ENCODE results near the gene NABP1.
A peak's percentile ranks its signal among the peaks of the same experiment; 100 is the strongest.

NABP1 gene

GRCh38 chr2:191680639-191681038 lies 2.7 kb downstream of the NABP1 start:
- DNase-seq (ENCODE audit: low spot score): no peak

GRCh38 chr2:191682126-191682525 lies 4.2 kb downstream of the NABP1 start:
- DNase-seq (ENCODE audit: low spot score): no peak

GRCh38 chr2:191686066-191686465 lies 8.1 kb downstream of the NABP1 start:
- no peak for DNase-seq (ENCODE audit: low spot score)

- no peak for DNase-seq (ENCODE audit: low spot score)
These were observed 8.8 kb downstream of the NABP1 start for GRCh38 chr2:191686729-191687128.

- no peak for DNase-seq (ENCODE audit: low spot score)
These were observed 9.9 kb downstream of the NABP1 start for GRCh38 chr2:191687867-191688266.

GRCh38 chr2:191688934-191689695 lies 11.2 kb downstream of the NABP1 start:
- DNase-seq (ENCODE audit: low spot score): no peak

GRCh38 chr2:191690327-191690726 lies 12.4 kb downstream of the NABP1 start:
- peak; percentile 25 for DNase-seq (ENCODE audit: low spot score)

GRCh38 chr2:191691016-191691735 lies 13.2 kb downstream of the NABP1 start:
- peak; percentile 84 for DNase-seq (ENCODE audit: low spot score)

GRCh38 chr2:191691898-191692297 lies 14.0 kb downstream of the NABP1 start:
- DNase-seq (ENCODE audit: low spot score): no peak

GRCh38 chr2:191692502-191693115 lies 14.7 kb downstream of the NABP1 start:
- DNase-seq (ENCODE audit: low spot score): no peak

GRCh38 chr2:191693166-191693565 lies 15.2 kb downstream of the NABP1 start:
- DNase-seq (ENCODE audit: low spot score): no peak

- DNase-seq (ENCODE audit: low spot score): no peak
These were observed 15.8 kb downstream of the NABP1 start for GRCh38 chr2:191693778-191694177.

GRCh38 chr2:191696001-191696400 lies 18.1 kb downstream of the NABP1 start:
- no peak for DNase-seq (ENCODE audit: low spot score)

GRCh38 chr2:191696966-191697365 lies 19.0 kb downstream of the NABP1 start:
- DNase-seq (ENCODE audit: low spot score): no peak

GRCh38 chr2:191697870-191698269 lies 19.9 kb downstream of the NABP1 start:
- DNase-seq (ENCODE audit: low spot score): no peak

GRCh38 chr2:191699341-191699945 lies 21.5 kb downstream of the NABP1 start:
- DNase-seq (ENCODE audit: low spot score): no peak

- DNase-seq (ENCODE audit: low spot score): no peak
These were observed 23.1 kb downstream of the NABP1 start for GRCh38 chr2:191701029-191701428.

- DNase-seq (ENCODE audit: low spot score): no peak
These were observed 23.8 kb downstream of the NABP1 start for GRCh38 chr2:191701696-191702095.

GRCh38 chr2:191703079-191703725 lies 25.3 kb downstream of the NABP1 start:
- DNase-seq (ENCODE audit: low spot score): no peak

GRCh38 chr2:191705084-191705483 lies 27.1 kb downstream of the NABP1 start:
- DNase-seq (ENCODE audit: low spot score): no peak

- DNase-seq (ENCODE audit: low spot score): no peak
These were observed 27.8 kb downstream of the NABP1 start for GRCh38 chr2:191705701-191706100.

GRCh38 chr2:191706791-191707190 lies 28.9 kb downstream of the NABP1 start:
- no peak for DNase-seq (ENCODE audit: low spot score)

Data from NAMALWA (cell line).